WTC11 (cell line): Measurements from ENCODE around the gene SLC23A2. TPM values are rescaled to one million over a fixed set of nuclear protein-coding genes. Genes with fewer than 3 reads are reported as not detected.
A peak's percentile ranks its signal among the peaks of the same experiment; 100 is the strongest.

Experiments
- ATAC-seq: fragments of 200-7000 bp; cut with Tn5 transposase; 2 replicates; pipeline ENCODE4 v1.10.0; 2021; ENCODE audit warnings: mild to moderate bottlenecking, moderate library complexity
- CTCF ChIA-PET: fragments of 300-600 bp; sonication (Branson Sonifier 250); formaldehyde crosslinking; loops from one replicate; lab custom pipeline; 2021; ENCODE audit warnings: antibody characterized with exemption; lab: Charles Lee
- POLR2A ChIA-PET: fragments of 350-600 bp; sonication (Branson Sonifier 250); formaldehyde crosslinking; loops from one replicate; lab custom pipeline; 2021; ENCODE audit warnings: antibody characterized with exemption; lab: Charles Lee
- DNase-seq: peaks from one replicate; pipeline ENCODE4 v3.0.0; 2021; ENCODE audit warnings: low spot score
- H3K27ac Mint-ChIP-seq: 2 replicates; pipeline ENCODE4 v1.8.0; 2021; ENCODE audit warnings: mixed read lengths
- H3K27me3 Mint-ChIP-seq: 2 replicates; pipeline ENCODE4 v1.8.0; 2021; ENCODE audit warnings: low read depth, mild to moderate bottlenecking, moderate library complexity, mixed read lengths
- H3K36me3 Mint-ChIP-seq: 2 replicates; pipeline ENCODE4 v1.8.0; 2021; ENCODE audit warnings: mixed read lengths
- H3K4me1 Mint-ChIP-seq: 2 replicates; pipeline ENCODE4 v1.8.0; 2022; ENCODE audit warnings: mixed read lengths
- H3K4me3 Mint-ChIP-seq: 2 replicates; pipeline ENCODE4 v1.8.0; 2021; ENCODE audit warnings: mild to moderate bottlenecking, moderate library complexity, mixed read lengths
- H3K9me3 Mint-ChIP-seq: 2 replicates; pipeline ENCODE4 v1.8.0; 2021; ENCODE audit warnings: mixed read lengths
- E2F1 ChIP-seq: sonication (generic); formaldehyde crosslinking; IDR thresholded peaks from 2 replicates; pipeline ENCODE4 v1.8.0; 2022; ENCODE audit warnings: mild to moderate bottlenecking, missing genetic modification reagents
- EMX1 ChIP-seq: fragments of 250-450 bp; sonication (Bioruptor Pico); IDR thresholded peaks from 2 replicates; pipeline ENCODE4 v1.8.0; 2021; ENCODE audit warnings: mild to moderate bottlenecking
- FOXP4 ChIP-seq: sonication (generic); formaldehyde crosslinking; IDR thresholded peaks from 2 replicates; pipeline ENCODE4 v1.8.0; 2022; ENCODE audit warnings: mild to moderate bottlenecking, missing genetic modification reagents
- GTF2I ChIP-seq: fragments of 250-450 bp; sonication (Bioruptor Pico); conservative IDR thresholded peaks from 2 replicates; pipeline ENCODE4 v1.4.0; 2021; ENCODE audit warnings: mild to moderate bottlenecking
- JAZF1 ChIP-seq: fragments of 250-450 bp; sonication (Bioruptor Pico); IDR thresholded peaks from 2 replicates; pipeline ENCODE4 v1.9.0; 2021; ENCODE audit warnings: moderate library complexity, mild to moderate bottlenecking, inconsistent platforms
- JUN ChIP-seq: sonication (generic); formaldehyde crosslinking; IDR thresholded peaks from 2 replicates; pipeline ENCODE4 v1.8.0; 2023; ENCODE audit warnings: mild to moderate bottlenecking, missing genetic modification reagents
- NFYB ChIP-seq: sonication (generic); formaldehyde crosslinking; conservative IDR thresholded peaks from 2 replicates; pipeline ENCODE4 v1.8.0; 2022; ENCODE audit warnings: low read depth, missing genetic modification reagents
- PREB ChIP-seq: sonication (generic); formaldehyde crosslinking; IDR thresholded peaks from 2 replicates; pipeline ENCODE4 v1.8.1; 2022; ENCODE audit warnings: mild to moderate bottlenecking, missing genetic modification reagents, moderate library complexity, borderline replicate concordance
- STAT6 ChIP-seq: sonication (generic); formaldehyde crosslinking; conservative IDR thresholded peaks from 2 replicates; pipeline ENCODE4 v1.8.1; 2023; ENCODE audit warnings: mild to moderate bottlenecking, low read depth, missing genetic modification reagents, moderate library complexity
- TP53 ChIP-seq: sonication (generic); formaldehyde crosslinking; IDR thresholded peaks from 2 replicates; pipeline ENCODE4 v1.8.1; 2023; ENCODE audit warnings: mild to moderate bottlenecking, missing genetic modification reagents
- USF1 ChIP-seq: sonication (generic); formaldehyde crosslinking; IDR thresholded peaks from 2 replicates; pipeline ENCODE4 v1.8.0; 2022; ENCODE audit warnings: mild to moderate bottlenecking, missing genetic modification reagents
- USF2 ChIP-seq: sonication (generic); formaldehyde crosslinking; IDR thresholded peaks from 2 replicates; pipeline ENCODE4 v1.8.1; 2023; ENCODE audit warnings: mild to moderate bottlenecking, missing genetic modification reagents, moderate library complexity
- ZNF396 ChIP-seq: fragments of 250-450 bp; sonication (Bioruptor Pico); IDR thresholded peaks from 2 replicates; pipeline ENCODE4 v1.8.0; 2021; ENCODE audit warnings: mild to moderate bottlenecking, moderate library complexity, borderline replicate concordance
- ZNF423 ChIP-seq: fragments of 250-450 bp; sonication (Bioruptor Pico); IDR thresholded peaks from 2 replicates; pipeline ENCODE4 v2.1.2; 2022; ENCODE audit warnings: mild to moderate bottlenecking, moderate library complexity
- ZSCAN18 ChIP-seq: fragments of 250-450 bp; sonication (Bioruptor Pico); IDR thresholded peaks from 2 replicates; pipeline ENCODE4 v2.1.2; 2022; ENCODE audit warnings: mild to moderate bottlenecking, moderate library complexity
- total RNA-seq: library from RNA; stranded (reverse); gene quantifications from 3 replicates; pipeline ENCODE4 v1.2.3, GENCODE V29; 2021

The SLC23A2 gene
- total RNA-seq, 1 experiment from 2014 or later, result 14.5 TPM

GRCh38 chr20:5000263-5001173 lies 792 bp downstream of the SLC23A2 start:
- H3K4me3 Mint-ChIP-seq, result peak overlapping the region; percentile 87
- ATAC-seq (peak; percentile 13), DNase-seq (peak; percentile 41)
- CTCF ChIA-PET, result interaction anchor here (0.7 to 0.9 kb wide), 2 partner anchors 101 to 241 kb away, joined by 3 read pairs; no protein-coding TSS in a partner anchor
- H3K4me1 Mint-ChIP-seq, result peaks cover 37% of the 10 kb centered on the region
- H3K27ac Mint-ChIP-seq, result no peak overlapping the region
- H3K9me3 Mint-ChIP-seq, result no peaks in the 10 kb centered on the region
- H3K36me3 Mint-ChIP-seq, result no peaks in the 10 kb centered on the region
- POLR2A ChIA-PET, result interaction anchor here (1.1 kb wide), 1 partner anchor 44 kb away, joined by 3 read pairs; no protein-coding TSS in a partner anchor
- peaks cover 6% of the 10 kb centered on the region for H3K27me3 Mint-ChIP-seq
- TF ChIP-seq TP53 (CRISPR knock-in tag) (no peak), STAT6 (CRISPR knock-in tag) (no peak), ZSCAN18 (no peak), USF1 (CRISPR knock-in tag) (peak; percentile 69; the same call in 1 of the 2 replicates), USF2 (CRISPR knock-in tag) (peak; percentile 72), GTF2I (CRISPR knock-in tag) (no peak), PREB (CRISPR knock-in tag) (peak; percentile 36; the same call in 1 of the 2 replicates)
- TF ChIP-seq, all 79 proteins: peak for 3

- no peak for ATAC-seq
- DNase-seq, result no peak
- Mint-ChIP-seq H3K27ac (no peak overlapping the region), H3K36me3 (no peaks in the 10 kb centered on the region), H3K4me3 (peak overlapping the region; percentile 87), H3K4me1 (peaks cover 40% of the 10 kb centered on the region), H3K27me3 (peaks cover 6% of the 10 kb centered on the region), H3K9me3 (no peaks in the 10 kb centered on the region)
- TF ChIP-seq E2F1 (CRISPR knock-in tag) (no peak), ZNF423 (CRISPR knock-in tag) (no peak), JUN (CRISPR knock-in tag) (no peak), NFYB (CRISPR knock-in tag) (no peak), EMX1 (no peak), FOXP4 (CRISPR knock-in tag) (no peak), ZNF396 (CRISPR knock-in tag) (no peak), JAZF1 (no peak)
- ChIA-PET POLR2A (no interaction called here), CTCF (interaction anchor here (0.7 kb wide), 1 partner anchor 101 kb away, joined by 3 read pairs; no protein-coding TSS in a partner anchor)
These were observed 1.5 kb downstream of the SLC23A2 start for GRCh38 chr20:4999788-5000187.
